IPS-18a (cell line): ENCODE measurements around the gene SLC30A5.
"Not testable (repeated sequence)": the region's sequence is repeated elsewhere in the genome, so short reads cannot be mapped to it uniquely, and the experiment has no call there.

Source experiments
- H3K27ac ChIP-seq: one replicate; pipeline ENCODE4 v1.5.1; 2013; ENCODE audit warnings: low read length
- H3K27me3 ChIP-seq: one replicate; pipeline ENCODE4 v1.6.1; 2013; ENCODE audit warnings: mild to moderate bottlenecking, low read length; ENCODE audit not compliant: control insufficient read depth, insufficient read depth
- H3K36me3 ChIP-seq: one replicate; pipeline ENCODE4 v1.6.1; 2013; ENCODE audit warnings: low read depth, low read length; ENCODE audit not compliant: control insufficient read depth
- H3K4me1 ChIP-seq: one replicate; pipeline ENCODE4 v1.6.1; 2013; ENCODE audit warnings: low read depth, low read length; ENCODE audit not compliant: control insufficient read depth
- H3K4me3 ChIP-seq: one replicate; pipeline ENCODE4 v1.5.1; 2013; ENCODE audit warnings: low read length
- H3K9ac ChIP-seq: one replicate; pipeline ENCODE4 v1.6.1; 2013; ENCODE audit warnings: mild to moderate bottlenecking, low read length, moderate library complexity
- H3K9me3 ChIP-seq: one replicate; pipeline ENCODE4 v1.6.1; 2013; ENCODE audit warnings: low read depth, low read length; ENCODE audit not compliant: control insufficient read depth

The SLC30A5 gene

GRCh38 chr5:69093771-69094482 lies at the start of gene SLC30A5:
Gene SLC30A5 (plus strand): TSS chr5:69094014. CDS start chr5:69094256, 242 bp downstream.
- H3K9ac ChIP-seq: peak within 1 kb of the TSS; percentile 83
- H3K27ac ChIP-seq: no peak within 1 kb of the TSS
- peak within 1 kb of the TSS; percentile 96 for H3K4me3 ChIP-seq
- H3K36me3 ChIP-seq: peaks cover 5% of the 10 kb centered on the region
- H3K27me3 ChIP-seq: no peaks in the 10 kb centered on the region
- H3K9me3 ChIP-seq: no peaks in the 10 kb centered on the region
- H3K4me1 ChIP-seq: peaks cover 11% of the 10 kb centered on the region

GRCh38 chr5:69045213-69045612 lies 48.6 kb upstream of the SLC30A5 start:
- H3K9ac ChIP-seq, H3K4me3 ChIP-seq, H3K9me3 ChIP-seq, H3K27ac ChIP-seq, H3K36me3 ChIP-seq, H3K27me3 ChIP-seq, H3K4me1 ChIP-seq: not testable (repeated sequence)

GRCh38 chr5:69046375-69046957 lies 47.3 kb upstream of the SLC30A5 start:
- Histone ChIP-seq H3K4me1 (no peaks in the 10 kb centered on the region), H3K9me3 (no peaks in the 10 kb centered on the region), H3K9ac (no peak overlapping the region), H3K27me3 (no peaks in the 10 kb centered on the region), H3K27ac (no peak overlapping the region), H3K4me3 (no peak overlapping the region), H3K36me3 (no peaks in the 10 kb centered on the region)

DNA sequence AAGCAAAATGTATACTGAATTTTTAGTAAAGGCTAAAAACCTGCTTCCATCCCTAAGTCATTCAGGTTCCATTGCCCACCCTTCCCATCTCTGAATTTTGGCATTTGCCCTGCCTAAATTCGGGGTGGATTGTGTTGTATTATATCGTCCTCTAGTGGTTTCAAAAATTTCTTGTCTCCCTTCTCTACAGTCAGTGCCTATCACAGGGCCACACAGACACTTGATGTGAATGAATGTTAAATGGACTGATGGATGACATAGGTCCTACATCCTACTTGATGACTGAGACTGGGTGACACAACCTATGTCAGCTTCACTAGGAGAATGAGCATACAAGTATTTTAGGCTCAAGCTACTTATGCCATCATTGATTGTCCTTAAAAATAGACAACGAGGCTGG lies 45.6 kb upstream of the SLC30A5 start:
- Histone ChIP-seq H3K27ac (no peak overlapping the region), H3K9me3 (no peaks in the 10 kb centered on the region), H3K4me3 (no peak overlapping the region), H3K9ac (no peak overlapping the region), H3K4me1 (no peaks in the 10 kb centered on the region), H3K27me3 (no peaks in the 10 kb centered on the region), H3K36me3 (no peaks in the 10 kb centered on the region)

GRCh38 chr5:69049151-69049550 lies 44.7 kb upstream of the SLC30A5 start:
- no peaks in the 10 kb centered on the region for H3K9me3 ChIP-seq
- H3K27ac ChIP-seq: no peak overlapping the region
- H3K27me3 ChIP-seq: no peaks in the 10 kb centered on the region
- no peaks in the 10 kb centered on the region for H3K36me3 ChIP-seq
- H3K9ac ChIP-seq: no peak overlapping the region
- no peak overlapping the region for H3K4me3 ChIP-seq
- H3K4me1 ChIP-seq: no peaks in the 10 kb centered on the region

DNA sequence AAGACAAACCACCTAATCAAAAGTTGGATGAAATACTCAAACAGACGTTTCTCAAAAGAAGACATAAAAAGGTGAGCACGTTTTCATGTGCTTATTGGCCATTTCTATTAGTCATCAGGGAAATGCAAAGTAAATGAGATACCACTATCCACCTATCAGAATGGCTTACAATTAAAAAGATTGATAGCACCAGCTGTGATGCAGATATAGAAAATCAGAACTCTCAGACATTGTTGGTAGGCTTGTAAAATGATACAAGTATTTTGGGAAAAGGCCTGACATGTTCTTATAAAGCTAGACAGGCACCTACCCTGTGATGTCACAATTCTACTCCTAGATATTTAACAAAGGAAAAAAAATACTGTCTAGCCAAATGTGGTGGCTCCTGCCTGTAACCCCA lies 44.0 kb upstream of the SLC30A5 start:
- Histone ChIP-seq H3K9ac (no peak overlapping the region), H3K4me1 (no peaks in the 10 kb centered on the region), H3K27me3 (no peaks in the 10 kb centered on the region), H3K9me3 (no peaks in the 10 kb centered on the region), H3K27ac (no peak overlapping the region), H3K4me3 (no peak overlapping the region), H3K36me3 (no peaks in the 10 kb centered on the region)

GRCh38 chr5:69050214-69050613 lies 43.6 kb upstream of the SLC30A5 start:
- H3K27me3 ChIP-seq: no peaks in the 10 kb centered on the region
- no peak overlapping the region for H3K4me3 ChIP-seq
- no peak overlapping the region for H3K27ac ChIP-seq
- H3K36me3 ChIP-seq: no peaks in the 10 kb centered on the region
- no peaks in the 10 kb centered on the region for H3K4me1 ChIP-seq
- no peaks in the 10 kb centered on the region for H3K9me3 ChIP-seq
- H3K9ac ChIP-seq: no peak overlapping the region

GRCh38 chr5:69052181-69052580 lies 41.6 kb upstream of the SLC30A5 start:
- no peaks in the 10 kb centered on the region for H3K27me3 ChIP-seq
- H3K4me1 ChIP-seq: no peaks in the 10 kb centered on the region
- no peak overlapping the region for H3K9ac ChIP-seq
- H3K27ac ChIP-seq: no peak overlapping the region
- H3K4me3 ChIP-seq: no peak overlapping the region
- H3K36me3 ChIP-seq: no peaks in the 10 kb centered on the region
- H3K9me3 ChIP-seq: no peaks in the 10 kb centered on the region

- H3K9ac ChIP-seq: no peak overlapping the region
- H3K27me3 ChIP-seq: no peaks in the 10 kb centered on the region
- H3K36me3 ChIP-seq: no peaks in the 10 kb centered on the region
- no peak overlapping the region for H3K27ac ChIP-seq
- no peak overlapping the region for H3K4me3 ChIP-seq
- no peaks in the 10 kb centered on the region for H3K9me3 ChIP-seq
- H3K4me1 ChIP-seq: no peaks in the 10 kb centered on the region
Measured at GRCh38 chr5:69074664-69075521, 18.9 kb upstream of the SLC30A5 start.

DNA sequence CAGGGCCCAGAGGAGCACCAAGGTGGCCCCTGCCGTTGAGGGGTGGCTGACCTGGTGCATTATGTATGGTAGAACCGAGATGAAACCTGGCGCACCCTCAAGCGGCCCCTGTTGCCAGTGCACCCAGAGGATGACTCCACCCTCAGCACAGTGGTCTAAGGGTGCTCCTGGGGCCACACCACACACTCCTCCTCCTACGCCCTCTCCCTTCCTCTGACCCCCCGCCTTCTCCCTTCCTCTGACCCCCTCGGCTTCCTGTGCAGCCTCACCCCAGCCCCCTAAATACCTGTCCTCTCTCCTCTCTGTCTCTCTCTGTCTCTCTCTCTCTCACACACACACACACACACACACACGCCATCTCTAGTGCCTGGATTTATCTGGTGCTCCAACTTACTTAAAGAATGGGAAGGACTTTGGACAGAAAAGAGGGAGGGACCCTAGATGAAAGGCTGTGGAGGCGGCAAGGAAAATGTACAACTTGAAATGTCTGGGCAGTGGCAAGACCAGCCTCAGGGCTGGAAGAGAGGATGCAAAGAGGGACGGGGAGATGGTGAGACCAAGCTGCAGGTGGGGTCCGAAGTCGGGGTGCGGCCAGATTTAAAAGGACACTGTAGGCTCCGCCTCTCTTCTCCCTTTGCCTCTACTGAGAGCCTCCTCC lies 18.2 kb upstream of the SLC30A5 start:
- H3K36me3 ChIP-seq: no peaks in the 10 kb centered on the region
- no peak overlapping the region for H3K27ac ChIP-seq
- no peaks in the 10 kb centered on the region for H3K27me3 ChIP-seq
- H3K9me3 ChIP-seq: no peaks in the 10 kb centered on the region
- H3K4me3 ChIP-seq: no peak overlapping the region
- no peaks in the 10 kb centered on the region for H3K4me1 ChIP-seq
- no peak overlapping the region for H3K9ac ChIP-seq

GRCh38 chr5:69078921-69079540 lies 14.8 kb upstream of the SLC30A5 start:
- H3K27ac ChIP-seq: no peak overlapping the region
- no peaks in the 10 kb centered on the region for H3K4me1 ChIP-seq
- H3K4me3 ChIP-seq: no peak overlapping the region
- no peak overlapping the region for H3K9ac ChIP-seq
- H3K9me3 ChIP-seq: no peaks in the 10 kb centered on the region
- H3K27me3 ChIP-seq: no peaks in the 10 kb centered on the region
- H3K36me3 ChIP-seq: no peaks in the 10 kb centered on the region
